ENCODE data around the gene SPAG9. TPM values are rescaled to one million over a fixed set of nuclear protein-coding genes. Genes with fewer than 3 reads are reported as not detected.

SPAG9 gene
- total and polyA plus RNA-seq, 2 donors (not counting 1 experiment from before 2014, with no cell fraction given) = 8.6 to 64.1 TPM

DNA sequence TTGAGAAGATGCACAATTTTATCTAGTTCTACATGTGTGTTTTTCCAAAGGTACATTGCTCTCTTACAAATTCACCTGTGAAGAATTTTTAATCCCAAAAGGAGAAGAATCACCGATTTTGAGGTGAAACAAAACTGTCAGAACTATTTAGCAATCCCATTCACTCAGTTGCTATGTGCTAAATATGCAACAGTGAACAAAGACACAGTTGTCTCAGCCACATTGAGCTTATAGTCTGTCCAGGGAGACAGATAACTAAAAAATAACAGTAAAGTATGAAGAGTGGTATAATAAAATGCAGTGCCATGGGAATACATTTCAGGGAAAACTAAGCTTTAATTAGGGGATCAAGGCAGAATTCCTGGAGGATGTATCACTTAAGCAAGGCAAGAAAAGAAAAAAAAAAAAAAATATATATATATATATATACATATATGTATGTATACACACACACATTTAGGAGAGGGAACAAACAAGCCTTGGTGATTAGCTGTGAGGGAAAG, 110.4 kb downstream of the SPAG9 start:
- no peaks in the 10 kb centered on the region for H3K9me3 Mint-ChIP-seq (ENCODE audit: insufficient read depth)
- Histone ChIP-seq H3K4me1 (ENCODE audit: control insufficient read depth in 2 of 2, insufficient read depth in 2 of 2, low read length in 2 of 2) (no peaks in the 10 kb centered on the region), H3K9me3 (ENCODE audit: control extremely low read depth in 1 of 3, control insufficient read depth in 2 of 3, insufficient read depth in 1 of 3, low read length in 2 of 3) (no peaks in the 10 kb centered on the region), H3K4me3 (ENCODE audit: control extremely low read depth in 1 of 5, extremely low read depth in 1 of 5, insufficient read depth in 1 of 5, low read depth in 2 of 5, low read length in 4 of 5) (no peak overlapping the region), H3K27ac (ENCODE audit: low read length in 2 of 2) (no peak overlapping the region), H3K36me3 (replicated peaks in 1 of 2; ENCODE audit: control extremely low read depth in 1 of 2, control insufficient read depth in 1 of 2, extremely low read depth in 1 of 2, insufficient read depth in 2 of 2, low read length in 1 of 2) (peaks cover 6 to 23% of the 10 kb centered on the region in 2 experiments), H3K9ac (ENCODE audit: low read length) (no peak overlapping the region), H3K27me3 (replicated peaks in 1 of 4; ENCODE audit: control extremely low read depth in 1 of 4, control insufficient read depth in 3 of 4, insufficient read depth in 4 of 4, low read length in 3 of 4) (no peaks in the 10 kb centered on the region), H2AFZ (ENCODE audit: insufficient read depth, low read depth, low read length, poor library complexity, severe bottlenecking) (no peak overlapping the region), H3K79me2 (ENCODE audit: control insufficient read depth, insufficient read depth, low read length) (no peaks in the 10 kb centered on the region), H4K20me1 (ENCODE audit: control insufficient read depth, insufficient read depth, low read length, poor library complexity, severe bottlenecking) (no peaks in the 10 kb centered on the region), H3K4me2 (replicated peaks; ENCODE audit: low read depth, low read length, poor library complexity, severe bottlenecking) (no peak overlapping the region)
- no peaks in the 10 kb centered on the region for H3K4me1 Mint-ChIP-seq
- no peak for TF ChIP-seq EZH2 (IDR thresholded peaks at IDR 0.05; ENCODE audit: borderline replicate concordance, insufficient read depth, low read depth, low read length, poor library complexity, severe bottlenecking)
- TF ChIP-seq, protein P1, sequence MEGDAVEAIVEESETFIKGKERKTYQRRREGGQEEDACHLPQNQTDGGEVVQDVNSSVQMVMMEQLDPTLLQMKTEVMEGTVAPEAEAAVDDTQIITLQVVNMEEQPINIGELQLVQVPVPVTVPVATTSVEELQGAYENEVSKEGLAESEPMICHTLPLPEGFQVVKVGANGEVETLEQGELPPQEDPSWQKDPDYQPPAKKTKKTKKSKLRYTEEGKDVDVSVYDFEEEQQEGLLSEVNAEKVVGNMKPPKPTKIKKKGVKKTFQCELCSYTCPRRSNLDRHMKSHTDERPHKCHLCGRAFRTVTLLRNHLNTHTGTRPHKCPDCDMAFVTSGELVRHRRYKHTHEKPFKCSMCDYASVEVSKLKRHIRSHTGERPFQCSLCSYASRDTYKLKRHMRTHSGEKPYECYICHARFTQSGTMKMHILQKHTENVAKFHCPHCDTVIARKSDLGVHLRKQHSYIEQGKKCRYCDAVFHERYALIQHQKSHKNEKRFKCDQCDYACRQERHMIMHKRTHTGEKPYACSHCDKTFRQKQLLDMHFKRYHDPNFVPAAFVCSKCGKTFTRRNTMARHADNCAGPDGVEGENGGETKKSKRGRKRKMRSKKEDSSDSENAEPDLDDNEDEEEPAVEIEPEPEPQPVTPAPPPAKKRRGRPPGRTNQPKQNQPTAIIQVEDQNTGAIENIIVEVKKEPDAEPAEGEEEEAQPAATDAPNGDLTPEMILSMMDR (IDR thresholded peaks at IDR 0.05) = no peak
- H3K27ac Mint-ChIP-seq = no peak overlapping the region
- POLR2A ChIA-PET = no interaction called here
- CTCF ChIA-PET = interaction anchor here (1.0 to 2.2 kb wide), 4 partner anchors 9 to 47 kb away, joined by 3 to 10 read pairs (median 6); no protein-coding TSS in a partner anchor
- WGBS (ENCODE audit: insufficient coverage) = 100% methylated on average over 1 of the region's 1 CpG
- intact Hi-C loops (cut with micrococcal nuclease) = no loop called here
- H3K27me3 Mint-ChIP-seq = no peaks in the 10 kb centered on the region
- H3K4me3 Mint-ChIP-seq = no peak overlapping the region
- no peak for DNase-seq
- ATAC-seq (ENCODE audit: low read depth) = no peak

DNA sequence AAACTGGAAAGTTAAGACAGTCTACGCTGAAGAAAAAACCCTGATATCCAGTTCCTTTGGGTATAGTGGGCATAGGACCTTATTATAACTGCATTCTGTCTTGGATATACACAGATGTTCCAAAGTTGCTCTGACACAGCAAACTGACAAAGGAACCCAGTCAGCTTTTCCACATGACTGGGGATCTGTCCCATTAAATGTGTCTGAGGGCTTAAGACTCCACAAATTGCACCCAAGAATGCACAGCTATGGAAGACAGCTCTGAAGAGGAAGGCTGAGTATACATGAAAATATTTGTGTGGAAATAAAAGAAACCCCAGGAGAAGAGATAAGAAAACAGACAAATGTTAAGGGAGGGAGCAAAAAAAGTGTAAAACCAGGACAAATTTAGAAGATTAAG, 114.1 kb downstream of the SPAG9 start:
- CTCF ChIA-PET = interaction anchor here (3.1 to 3.2 kb wide), 2 partner anchors 50 to 146 kb away, joined by 12 to 19 read pairs; partner anchors contain the start of gene NME1
- H3K27ac Mint-ChIP-seq = no peak overlapping the region
- intact Hi-C loops (cut with micrococcal nuclease) = no loop called here

More for the DNA sequence above, 114.1 kb downstream of the SPAG9 start:
- no peaks in the 10 kb centered on the region for H3K27me3 Mint-ChIP-seq
- Histone ChIP-seq H3K9me3 (ENCODE audit: control extremely low read depth in 1 of 3, control insufficient read depth in 2 of 3, insufficient read depth in 1 of 3, low read length in 2 of 3) (no peaks in the 10 kb centered on the region), H3K27ac (ENCODE audit: low read length in 2 of 2) (no peak overlapping the region), H4K20me1 (ENCODE audit: control insufficient read depth, insufficient read depth, low read length, poor library complexity, severe bottlenecking) (no peaks in the 10 kb centered on the region), H3K4me1 (ENCODE audit: control insufficient read depth in 2 of 2, insufficient read depth in 2 of 2, low read length in 2 of 2) (no peaks in the 10 kb centered on the region), H3K36me3 (replicated peaks in 1 of 2; ENCODE audit: control extremely low read depth in 1 of 2, control insufficient read depth in 1 of 2, extremely low read depth in 1 of 2, insufficient read depth in 2 of 2, low read length in 1 of 2) (peaks cover 7 to 24% of the 10 kb centered on the region in 2 experiments), H3K9ac (ENCODE audit: low read length) (no peak overlapping the region), H3K27me3 (replicated peaks in 1 of 4; ENCODE audit: control extremely low read depth in 1 of 4, control insufficient read depth in 3 of 4, insufficient read depth in 4 of 4, low read length in 3 of 4) (no peaks in the 10 kb centered on the region), H3K4me2 (replicated peaks; ENCODE audit: low read depth, low read length, poor library complexity, severe bottlenecking) (no peak overlapping the region), H2AFZ (ENCODE audit: insufficient read depth, low read depth, low read length, poor library complexity, severe bottlenecking) (no peak overlapping the region), H3K4me3 (ENCODE audit: control extremely low read depth in 1 of 5, extremely low read depth in 1 of 5, insufficient read depth in 1 of 5, low read depth in 2 of 5, low read length in 4 of 5) (no peak overlapping the region), H3K79me2 (ENCODE audit: control insufficient read depth, insufficient read depth, low read length) (no peaks in the 10 kb centered on the region)
- ATAC-seq (ENCODE audit: low read depth) (no peak), DNase-seq (no peak)
- H3K4me1 Mint-ChIP-seq = no peaks in the 10 kb centered on the region
- no peak overlapping the region for H3K4me3 Mint-ChIP-seq
- WGBS (ENCODE audit: insufficient coverage) = no CpG with 5 or more reads among the region's 1 CpG
- no peaks in the 10 kb centered on the region for H3K9me3 Mint-ChIP-seq (ENCODE audit: insufficient read depth)
- TF ChIP-seq, protein P1 (IDR thresholded peaks at IDR 0.05) = no peak
- TF ChIP-seq EZH2 (IDR thresholded peaks at IDR 0.05; ENCODE audit: borderline replicate concordance, insufficient read depth, low read depth, low read length, poor library complexity, severe bottlenecking) = no peak
- POLR2A ChIA-PET = no interaction called here

All from B cell (primary cell).